GM21619 (cell line): Measurements from ENCODE around the gene CSNK1E.
"Not testable (repeated sequence)": the region's sequence is repeated elsewhere in the genome, so short reads cannot be mapped to it uniquely, and the experiment has no call there.

ENCODE experiments used
- ATAC-seq: cut with Tn5 transposase; IDR thresholded peaks from one replicate; pipeline ENCODE4 v1.9.1; 2021; ENCODE audit not compliant: unreplicated experiment

CSNK1E gene

GRCh38 chr22:38317122-38317994 lies at the start of gene CSNK1E:
CSNK1E (minus strand) TSS chr22:38317433; CDS start chr22:38314157, 3,276 bp downstream.
- ATAC-seq: no peak

- not testable (repeated sequence) for ATAC-seq
Observed at GRCh38 chr22:38365829-38366228, 48.6 kb upstream of the CSNK1E start.

DNA sequence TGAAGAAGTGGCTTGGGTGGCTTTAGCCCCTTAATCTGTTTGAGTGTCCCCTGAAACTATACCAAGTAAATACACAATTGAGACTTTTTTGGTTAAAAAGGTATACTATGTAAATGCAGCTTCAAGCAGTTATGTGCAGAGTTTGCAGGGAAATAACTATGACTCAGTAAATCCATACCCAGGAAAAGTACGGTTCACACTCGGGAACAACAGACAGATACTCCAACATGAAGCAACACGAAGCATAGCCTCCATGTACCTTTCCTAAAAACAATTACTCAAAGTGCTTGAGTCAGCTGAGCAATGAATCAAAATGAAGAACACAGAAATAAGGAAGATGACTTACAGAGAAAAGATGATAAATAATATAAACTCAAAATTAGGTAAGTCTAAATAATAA lies 47.9 kb upstream of the CSNK1E start:
- ATAC-seq: not testable (repeated sequence)

GRCh38 chr22:38360560-38360959 lies 43.3 kb upstream of the CSNK1E start:
- ATAC-seq: not testable (repeated sequence)

- not testable (repeated sequence) for ATAC-seq
Observed at GRCh38 chr22:38359817-38360216, 42.6 kb upstream of the CSNK1E start.

DNA sequence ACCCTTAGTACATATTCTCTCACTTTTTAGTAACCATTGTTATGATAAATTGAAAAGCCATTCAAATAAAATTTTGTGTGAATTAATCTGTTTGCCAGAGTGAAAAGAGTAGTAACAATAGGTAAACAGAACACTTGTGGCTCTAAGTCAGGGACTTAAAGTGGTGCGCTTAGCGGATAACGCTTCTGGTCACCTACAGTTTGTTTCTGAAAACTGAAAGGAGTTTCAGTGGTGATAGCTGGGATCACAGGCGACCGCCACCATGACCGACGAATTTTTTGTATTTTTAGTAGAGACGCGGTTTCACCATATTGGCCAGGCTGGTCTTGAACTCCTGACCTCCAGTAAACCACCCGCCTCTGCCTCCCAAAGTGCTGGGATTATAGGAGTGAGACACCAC lies 40.7 kb upstream of the CSNK1E start:
- not testable (repeated sequence) for ATAC-seq

DNA sequence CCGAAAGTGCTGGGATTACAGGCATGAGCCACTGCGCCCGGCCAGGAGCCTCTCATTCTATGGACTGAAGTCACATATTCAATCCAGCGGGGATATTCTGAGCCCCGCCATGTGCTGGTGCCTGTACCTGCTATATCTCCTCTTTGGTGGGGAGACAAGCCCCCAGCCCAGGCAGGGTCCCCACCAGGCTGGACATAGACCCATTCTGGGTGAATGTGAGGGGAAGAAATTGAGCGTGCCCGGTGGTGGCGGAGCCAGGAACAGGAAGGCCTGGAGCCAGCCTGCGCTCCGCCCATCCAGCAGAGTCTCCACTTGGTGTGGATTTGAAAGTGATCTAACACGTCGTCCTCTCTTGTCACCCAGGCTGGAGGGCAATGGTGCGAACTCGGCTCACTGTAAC lies 38.0 kb upstream of the CSNK1E start:
- ATAC-seq: no peak

DNA sequence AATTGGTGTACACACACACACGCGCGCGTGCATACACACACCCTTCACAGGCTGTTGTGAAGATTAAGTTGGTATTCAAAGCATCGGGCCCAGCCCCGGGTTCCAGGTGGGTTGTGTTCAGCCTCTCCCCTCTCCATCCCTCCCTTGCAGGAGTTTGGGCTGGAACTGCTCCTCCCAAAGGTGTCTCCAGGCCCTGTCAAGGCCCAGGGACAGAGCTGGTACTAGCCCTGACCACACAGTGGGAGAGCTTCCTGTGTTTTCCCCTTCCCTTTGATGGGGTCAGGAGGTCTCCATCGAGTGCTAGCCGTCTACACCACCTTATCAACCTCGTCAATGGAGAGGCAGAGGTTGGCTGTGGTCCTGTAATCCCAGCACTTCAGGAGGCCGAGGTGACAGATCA lies 36.5 kb upstream of the CSNK1E start:
- no peak for ATAC-seq

- ATAC-seq: no peak
Observed at GRCh38 chr22:38353142-38353629, 36.0 kb upstream of the CSNK1E start.

DNA sequence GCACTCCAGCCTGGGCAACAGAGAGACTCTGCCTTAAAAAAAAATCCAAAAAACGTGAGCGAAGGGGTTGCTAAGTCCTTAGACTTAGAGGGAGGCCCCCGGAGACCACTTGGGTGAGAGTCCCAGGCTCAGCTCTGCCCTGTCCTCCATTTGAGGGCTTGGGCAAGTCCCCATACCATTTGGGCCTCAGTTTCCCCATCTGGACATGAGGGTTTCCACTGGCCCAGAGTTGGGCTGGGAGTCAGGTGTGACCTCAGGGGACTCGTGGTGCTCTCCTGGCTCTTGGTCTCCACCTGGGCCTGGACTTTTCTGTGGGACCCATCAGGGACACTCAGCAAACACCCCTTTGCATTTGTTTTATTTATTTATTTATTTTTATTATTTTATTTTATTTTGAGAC lies 35.2 kb upstream of the CSNK1E start:
- no peak for ATAC-seq

- no peak for ATAC-seq
Observed at GRCh38 chr22:38350444-38351359, 33.5 kb upstream of the CSNK1E start.

DNA sequence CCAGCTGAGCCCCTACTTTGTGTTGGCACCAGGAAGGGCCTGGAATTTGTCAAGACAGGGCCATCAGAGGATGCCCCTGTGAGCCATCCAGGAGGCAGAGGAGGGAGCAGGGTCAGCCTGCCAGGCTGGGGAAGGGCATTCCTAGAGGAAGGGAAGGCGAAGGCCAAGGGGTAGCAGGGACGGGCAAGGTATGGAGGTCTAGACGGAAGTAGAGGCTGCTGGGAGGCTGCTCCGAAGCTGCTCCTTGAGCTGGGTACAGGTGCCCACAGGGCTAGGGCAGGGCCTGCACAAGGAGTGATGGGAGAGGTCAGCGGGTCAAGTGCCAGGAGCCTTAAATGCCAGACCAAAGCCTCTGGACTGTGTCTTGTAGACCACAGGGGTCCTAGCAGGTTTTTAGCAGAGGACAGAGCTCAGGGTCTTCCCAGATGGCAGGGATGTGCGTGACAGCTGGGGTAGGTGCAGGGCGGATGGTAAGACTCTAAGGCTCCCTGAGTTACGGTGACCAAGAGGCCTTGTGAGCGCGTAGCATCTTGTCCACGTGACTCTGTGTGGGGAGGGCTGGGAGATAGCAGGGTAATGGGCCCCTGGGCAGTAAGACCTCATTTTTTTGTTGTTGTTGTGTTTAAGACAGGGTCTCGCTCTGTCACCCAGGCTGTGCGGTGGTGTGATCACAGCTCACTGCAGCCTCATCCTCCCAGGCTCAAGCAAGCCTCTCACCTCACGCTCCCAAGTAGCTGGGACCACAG lies 31.7 kb upstream of the CSNK1E start:
- ATAC-seq: no peak

DNA sequence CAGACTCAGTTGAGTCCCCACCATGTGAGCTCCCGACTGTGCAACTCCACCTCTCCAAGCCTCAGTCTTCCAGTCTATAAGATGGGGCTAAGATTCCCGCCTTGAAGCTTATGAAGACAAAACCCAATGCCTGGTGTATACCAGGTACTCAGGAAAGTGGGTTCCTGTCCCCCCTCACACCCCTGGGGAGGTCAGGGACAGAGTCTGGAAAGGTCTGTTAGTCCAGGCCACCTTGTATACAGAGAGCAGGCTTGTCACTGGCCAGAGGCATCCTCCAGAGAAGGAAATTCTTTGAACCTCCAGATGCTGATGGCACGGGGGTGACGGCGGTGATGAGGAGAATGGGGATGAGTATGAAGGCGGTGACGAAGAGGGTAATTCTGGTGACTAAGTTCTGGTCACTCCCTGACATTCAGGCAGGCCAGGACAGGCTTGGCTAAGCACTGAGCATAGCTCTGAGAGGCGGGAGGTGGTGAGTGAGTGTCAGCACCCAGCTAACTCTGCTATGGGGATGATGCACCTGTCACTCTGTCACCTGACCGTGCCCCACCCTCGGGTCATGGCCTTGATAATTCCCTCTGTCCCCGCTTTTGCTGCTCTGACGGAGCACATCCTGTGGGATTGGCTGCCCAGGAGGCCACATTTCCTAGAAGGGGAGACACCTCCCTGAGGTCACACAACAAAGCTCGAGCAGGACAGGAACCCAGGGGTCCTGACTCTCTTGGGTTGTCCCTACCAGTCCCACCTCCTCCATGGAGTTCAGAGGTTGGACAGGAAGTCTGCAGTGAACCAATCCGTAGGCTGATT lies 30.9 kb upstream of the CSNK1E start:
- no peak for ATAC-seq

GRCh38 chr22:38347181-38347943 lies 30.1 kb upstream of the CSNK1E start:
- ATAC-seq: no peak

- no peak for ATAC-seq
Observed at GRCh38 chr22:38346506-38346905, 29.3 kb upstream of the CSNK1E start.

- no peak for ATAC-seq
Observed at GRCh38 chr22:38345782-38346181, 28.5 kb upstream of the CSNK1E start.

- not testable (repeated sequence) for ATAC-seq
Observed at GRCh38 chr22:38339893-38340292, 22.7 kb upstream of the CSNK1E start.

- ATAC-seq: no peak
Observed at GRCh38 chr22:38338772-38339379, 21.6 kb upstream of the CSNK1E start.

- ATAC-seq: no peak
Observed at GRCh38 chr22:38336699-38337098, 19.5 kb upstream of the CSNK1E start.
